HG03103 (cell line): Measurements from ENCODE around the gene TMEM220.
"Not testable (repeated sequence)": the region's sequence is repeated elsewhere in the genome, so short reads cannot be mapped to it uniquely, and the experiment has no call there.

ENCODE experiments used
- ATAC-seq: cut with Tn5 transposase; IDR thresholded peaks from one replicate; pipeline ENCODE4 v1.9.1; 2021; ENCODE audit warnings: low read depth; ENCODE audit not compliant: unreplicated experiment

The TMEM220 gene

DNA sequence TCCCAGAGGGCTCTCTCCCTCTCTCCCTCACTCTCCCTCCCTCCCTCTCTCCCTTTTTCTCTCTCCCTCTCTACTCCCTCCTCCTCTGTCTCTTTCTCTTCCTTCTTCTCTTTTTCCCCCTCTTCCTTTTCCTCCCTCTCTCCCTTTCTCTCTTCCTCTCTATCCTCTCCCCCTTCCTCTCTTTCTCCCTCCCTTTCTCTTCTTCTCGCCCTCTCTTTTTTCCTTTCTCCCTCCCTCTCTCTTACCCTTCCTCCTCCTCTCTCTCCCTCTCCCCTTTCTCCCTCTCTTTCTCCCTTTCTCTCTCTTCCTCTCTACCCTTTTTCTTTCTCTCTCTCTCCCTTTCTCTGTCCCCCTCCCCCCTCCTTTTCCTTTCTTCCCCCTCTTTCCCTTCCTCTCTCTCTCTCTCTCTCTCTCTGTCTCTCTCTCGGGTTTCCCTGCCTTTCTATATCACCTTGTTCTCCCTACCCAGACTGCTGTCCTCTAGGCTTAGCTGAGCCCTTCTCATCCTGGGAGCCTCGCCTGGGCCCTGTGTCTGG, 25.8 kb upstream of the TMEM220 start:
- no peak for ATAC-seq

DNA sequence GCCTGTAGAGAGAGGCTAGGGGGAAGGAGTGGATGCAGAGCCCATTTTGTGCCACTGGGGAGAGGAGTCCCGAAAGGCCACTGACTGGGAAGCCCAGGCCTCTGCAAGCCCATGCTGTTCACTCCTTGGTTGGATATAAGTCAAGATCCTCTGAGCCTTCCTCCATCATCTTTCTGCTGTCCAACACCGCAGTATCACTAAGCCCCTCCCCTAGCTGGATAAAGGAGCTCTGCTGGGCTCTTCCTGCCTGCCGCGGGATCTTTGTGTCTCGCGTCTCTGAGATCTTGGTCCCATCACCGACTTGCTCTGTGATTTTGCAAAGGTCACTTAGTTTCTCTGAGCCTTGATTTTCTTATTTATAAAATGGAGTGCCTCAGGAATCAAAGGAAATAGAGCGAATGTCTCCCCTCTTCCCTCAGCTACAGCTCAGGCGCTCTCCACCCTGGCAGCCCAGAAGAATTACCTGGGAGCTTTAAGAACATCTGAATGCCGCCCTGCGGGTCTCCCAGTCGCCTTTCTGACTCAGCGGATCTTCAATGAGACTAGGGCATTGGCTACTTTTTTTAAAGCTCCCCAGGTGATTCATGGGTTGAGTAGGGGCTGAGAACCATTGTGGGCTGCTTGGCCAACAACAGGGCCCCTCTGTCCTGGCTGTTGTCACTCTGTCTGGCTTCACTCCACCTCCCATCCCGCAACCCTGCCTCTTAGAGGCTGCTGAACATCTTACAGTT, 25.2 kb upstream of the TMEM220 start:
- ATAC-seq = no peak

DNA sequence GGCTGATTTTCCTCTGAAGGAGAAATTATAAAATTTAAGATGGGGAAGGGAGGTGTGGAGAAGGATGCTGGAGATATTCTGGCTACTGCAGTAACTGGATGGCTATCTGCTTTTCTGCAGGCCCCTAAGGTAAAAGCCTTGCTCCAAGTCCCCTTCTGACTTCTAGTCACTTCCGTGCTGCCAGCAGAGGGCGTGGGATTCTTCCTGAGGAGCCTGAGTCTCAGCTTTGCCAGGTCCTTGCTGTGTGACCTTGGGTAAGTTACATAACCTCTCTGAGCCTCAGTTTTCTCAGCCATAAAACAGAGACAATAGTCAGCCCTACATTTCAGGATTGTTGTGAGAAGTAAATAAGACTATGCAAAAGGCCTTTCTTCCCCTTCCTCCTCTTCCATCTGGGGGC, 24.3 kb upstream of the TMEM220 start:
- ATAC-seq = no peak

DNA sequence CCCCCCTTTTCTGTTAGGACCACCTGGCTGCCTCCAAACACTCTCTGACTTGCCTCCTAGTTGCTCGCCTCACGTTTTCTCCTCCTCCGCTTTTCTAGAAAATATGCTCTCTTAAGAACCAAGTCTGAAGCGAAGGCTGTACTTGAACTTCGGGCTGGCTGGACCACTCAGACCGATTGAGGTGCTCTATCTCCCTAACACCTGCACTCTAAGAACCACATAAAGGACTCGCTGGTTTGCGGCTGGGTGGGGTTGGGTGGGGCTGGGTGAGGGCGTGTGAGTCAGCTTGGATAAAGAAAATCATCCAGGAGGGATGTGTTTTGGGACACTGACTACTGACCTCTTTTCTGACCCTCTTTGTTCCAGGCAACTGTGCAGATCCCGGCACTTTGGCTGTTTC, 22.9 kb upstream of the TMEM220 start:
- ATAC-seq = no peak

DNA sequence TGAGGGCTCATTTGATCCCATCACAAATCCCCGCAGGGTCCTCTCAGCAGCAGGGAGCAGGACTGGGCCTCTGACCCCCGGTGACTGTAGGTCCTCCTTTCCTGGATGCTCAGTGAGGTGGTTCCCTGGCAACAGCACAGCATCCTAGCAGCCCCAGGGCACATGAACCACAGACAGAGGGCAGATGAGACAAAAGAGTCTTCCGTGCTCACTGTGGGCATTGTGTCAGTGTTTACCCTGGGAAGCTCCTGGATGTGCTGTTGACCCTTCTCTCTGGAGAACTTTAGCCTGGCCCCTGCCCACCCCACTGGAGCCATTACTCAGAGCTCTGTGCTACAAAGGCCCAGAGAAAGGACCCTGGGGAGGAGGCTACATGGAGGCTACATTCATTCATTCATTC, 21.7 kb upstream of the TMEM220 start:
- no peak for ATAC-seq

DNA sequence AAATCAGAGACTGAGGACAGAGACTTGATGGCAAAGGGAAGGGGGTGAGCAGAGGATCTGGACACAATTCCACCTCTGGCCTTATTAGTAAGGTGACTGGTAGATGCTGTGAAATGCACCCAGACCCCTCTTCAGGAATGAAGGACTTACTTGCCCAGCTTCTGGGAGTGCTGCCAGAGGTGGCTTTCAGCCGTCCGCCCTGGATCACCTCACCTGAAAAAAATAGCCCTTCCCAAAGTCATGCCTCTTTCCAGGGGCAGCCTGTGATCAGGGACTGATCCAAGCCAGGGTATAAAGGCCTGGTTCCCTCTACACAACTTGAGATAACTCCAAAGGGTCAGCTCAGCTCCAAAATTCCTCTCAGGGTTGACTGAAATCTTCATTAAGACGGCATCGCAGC, 20.4 kb upstream of the TMEM220 start:
- no peak for ATAC-seq

DNA sequence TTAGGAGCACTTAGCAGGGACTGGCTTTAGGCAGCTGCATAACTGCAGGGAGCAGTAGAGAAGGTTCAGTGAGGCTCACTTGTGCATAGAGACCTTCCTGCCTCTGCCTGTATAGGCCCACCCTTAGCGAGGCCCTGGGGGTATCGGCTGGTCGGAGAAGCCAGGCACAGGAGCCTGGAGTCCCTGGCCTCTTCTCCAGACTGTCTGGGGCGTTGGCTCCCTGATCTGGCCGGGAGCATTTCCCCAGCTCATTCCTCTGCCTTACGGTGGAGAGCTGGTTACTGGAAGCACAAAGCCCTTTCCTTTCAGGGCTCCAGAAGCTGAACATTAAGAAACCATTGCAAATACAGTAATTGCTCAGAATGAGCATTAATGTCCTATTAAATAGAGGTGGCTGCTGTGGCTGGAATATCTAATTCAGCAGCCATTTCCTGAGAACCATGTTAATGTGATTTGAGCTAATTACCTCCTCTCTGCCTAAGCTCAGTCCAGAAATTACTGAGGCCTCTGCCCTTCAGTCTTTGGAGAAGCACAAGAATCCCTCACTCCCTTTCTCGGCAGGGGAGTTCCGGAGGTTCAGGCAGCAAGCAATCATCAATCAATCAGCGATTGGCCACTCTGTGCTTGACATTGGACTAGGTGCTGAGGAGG, 18.8 kb upstream of the TMEM220 start:
- ATAC-seq = no peak

DNA sequence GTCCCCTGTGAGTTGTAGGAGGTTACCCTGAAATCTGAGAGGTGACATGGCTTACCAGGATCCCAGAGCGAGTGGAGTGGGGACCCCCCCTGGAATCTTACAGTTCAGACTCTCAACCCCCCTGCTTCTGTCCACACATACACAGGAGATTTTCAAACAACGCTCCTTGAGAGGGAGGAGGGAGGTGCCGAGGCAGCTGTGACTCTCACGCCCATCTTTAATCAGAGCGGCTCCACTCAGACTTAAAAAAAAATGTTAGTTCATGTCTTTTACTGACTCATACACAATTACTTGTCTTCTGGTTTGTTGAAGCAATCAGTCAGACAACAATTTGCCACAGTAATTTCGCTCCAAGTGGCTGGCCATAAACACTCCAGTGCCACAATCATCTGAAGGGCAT, 15.4 kb upstream of the TMEM220 start:
- no peak for ATAC-seq

DNA sequence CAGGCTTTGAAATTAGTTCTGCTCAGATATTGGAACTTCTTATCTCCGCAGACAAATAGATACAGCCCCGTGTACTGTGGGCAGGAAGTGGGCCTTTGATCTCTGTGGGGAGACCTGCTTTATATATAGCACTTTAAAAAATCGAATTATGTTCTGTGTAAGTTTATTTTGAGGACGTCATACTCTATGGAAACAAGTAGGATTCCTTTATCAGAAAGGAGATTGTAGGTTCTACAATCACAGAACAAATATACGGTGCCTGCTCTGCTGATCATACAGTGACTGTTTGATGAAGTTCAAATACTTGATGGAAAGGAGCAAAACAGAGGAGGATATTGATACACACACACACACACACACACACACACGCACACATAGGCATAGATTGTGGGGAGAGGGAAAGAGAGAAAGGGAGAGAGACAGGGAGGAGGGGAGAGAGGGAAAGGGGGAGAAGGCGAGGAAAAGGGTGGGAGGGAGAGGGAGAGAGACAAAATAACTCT, 14.7 kb upstream of the TMEM220 start:
- ATAC-seq = no peak

DNA sequence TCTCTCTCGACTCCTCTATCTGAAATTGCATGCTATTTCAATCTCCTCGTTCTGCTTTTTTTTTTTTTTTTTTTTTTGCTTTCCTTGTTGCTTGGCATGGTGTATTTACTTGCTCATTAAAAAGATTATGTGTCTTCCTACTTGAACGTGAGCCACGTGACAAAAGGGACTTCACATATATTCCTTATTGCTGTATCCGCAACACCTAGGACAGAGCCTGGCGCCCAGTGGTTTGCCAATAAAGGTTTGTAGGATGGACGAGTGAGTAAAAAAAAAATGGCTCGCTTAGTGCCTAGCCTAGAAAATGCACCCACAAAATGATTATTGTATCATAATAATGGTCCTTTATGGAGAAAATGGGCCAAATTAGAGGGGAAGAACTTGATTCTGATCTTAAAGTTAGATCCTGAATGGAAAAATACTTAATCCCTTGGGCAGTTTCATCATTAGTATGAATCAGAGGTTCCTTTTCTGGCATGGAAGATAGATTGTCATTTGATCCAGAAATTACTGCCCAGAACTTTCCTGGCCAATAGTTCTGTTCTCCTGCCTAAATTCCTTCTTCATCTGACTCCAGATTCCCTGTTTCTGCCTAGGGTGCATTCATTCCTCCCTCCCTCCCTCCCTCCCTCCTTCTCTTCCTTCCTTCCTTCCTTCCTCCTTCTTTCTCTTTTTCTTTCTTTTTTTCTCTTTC, 13.6 kb upstream of the TMEM220 start:
- ATAC-seq = no peak

DNA sequence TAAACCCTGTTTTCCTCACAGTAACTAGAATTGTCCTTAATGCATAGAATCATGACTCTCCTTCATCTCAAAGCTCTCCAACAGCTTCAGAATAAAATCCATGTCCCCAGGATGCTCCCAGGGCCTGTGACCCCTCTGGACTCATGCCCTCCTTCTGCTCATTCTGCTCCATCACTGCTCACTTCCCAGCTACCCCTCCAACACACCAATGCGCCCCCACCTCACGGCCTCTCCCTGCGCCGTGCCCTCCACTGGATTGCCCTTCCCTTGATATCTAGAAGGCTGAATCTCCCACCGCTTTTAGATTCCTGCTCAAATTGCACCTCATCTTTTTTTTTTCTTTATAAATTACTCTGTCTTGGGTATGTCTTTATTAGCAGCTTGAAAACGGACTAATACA, 12.6 kb upstream of the TMEM220 start:
- ATAC-seq = no peak

DNA sequence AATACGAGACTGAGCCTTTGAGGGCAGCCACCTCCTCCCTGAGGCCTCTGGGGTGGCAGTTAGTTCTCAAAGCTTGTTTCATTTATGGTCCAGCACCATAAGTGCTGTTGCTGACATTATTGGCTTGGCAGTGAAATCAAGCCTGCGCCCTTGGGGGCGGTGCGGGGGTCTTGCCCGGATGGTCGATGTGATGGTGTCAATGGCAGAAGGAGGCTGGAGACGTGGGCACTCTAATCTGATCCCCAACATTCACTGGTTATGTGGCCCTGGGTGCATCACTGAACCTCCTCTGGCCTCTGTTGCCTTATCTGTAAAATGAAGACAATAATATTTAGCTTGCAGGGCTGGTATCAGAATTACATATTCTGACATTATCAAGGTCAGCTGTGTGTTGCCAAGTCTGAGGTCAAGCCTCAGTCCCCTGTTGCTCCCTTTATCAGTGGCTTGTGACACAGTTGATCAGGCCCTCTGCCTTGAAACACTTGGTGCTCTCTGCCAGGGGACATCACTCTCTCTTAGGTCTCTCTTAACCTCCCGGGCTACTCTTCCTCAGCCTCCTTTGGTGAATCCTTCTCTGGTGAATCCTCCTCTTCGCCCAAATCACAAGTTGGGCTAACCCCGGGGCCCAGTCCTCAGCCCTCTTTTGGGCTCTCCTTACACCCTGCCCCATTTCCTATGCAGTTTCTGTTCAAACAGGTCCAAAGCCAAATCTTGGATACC, 11.8 kb upstream of the TMEM220 start:
- ATAC-seq = no peak

DNA sequence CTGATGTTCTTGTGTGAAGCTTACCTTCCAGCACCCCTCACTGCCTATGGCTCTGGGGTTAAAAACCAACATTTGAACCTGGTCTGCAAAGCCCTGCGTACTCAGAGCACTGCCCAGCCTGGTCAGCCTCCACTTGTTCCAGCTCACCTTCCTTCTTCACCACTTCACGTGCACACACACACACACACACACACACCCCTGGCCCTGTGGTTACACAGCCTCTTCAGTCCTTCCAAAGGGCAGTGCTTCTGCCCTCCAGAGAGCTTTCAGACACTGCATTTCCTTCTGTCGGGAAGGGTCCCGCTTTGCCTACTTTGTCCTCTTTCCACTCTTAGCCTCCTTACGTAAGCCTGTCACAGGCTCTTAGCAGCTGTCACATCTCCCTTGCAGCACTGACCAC, 9.6 kb upstream of the TMEM220 start:
- no peak for ATAC-seq

DNA sequence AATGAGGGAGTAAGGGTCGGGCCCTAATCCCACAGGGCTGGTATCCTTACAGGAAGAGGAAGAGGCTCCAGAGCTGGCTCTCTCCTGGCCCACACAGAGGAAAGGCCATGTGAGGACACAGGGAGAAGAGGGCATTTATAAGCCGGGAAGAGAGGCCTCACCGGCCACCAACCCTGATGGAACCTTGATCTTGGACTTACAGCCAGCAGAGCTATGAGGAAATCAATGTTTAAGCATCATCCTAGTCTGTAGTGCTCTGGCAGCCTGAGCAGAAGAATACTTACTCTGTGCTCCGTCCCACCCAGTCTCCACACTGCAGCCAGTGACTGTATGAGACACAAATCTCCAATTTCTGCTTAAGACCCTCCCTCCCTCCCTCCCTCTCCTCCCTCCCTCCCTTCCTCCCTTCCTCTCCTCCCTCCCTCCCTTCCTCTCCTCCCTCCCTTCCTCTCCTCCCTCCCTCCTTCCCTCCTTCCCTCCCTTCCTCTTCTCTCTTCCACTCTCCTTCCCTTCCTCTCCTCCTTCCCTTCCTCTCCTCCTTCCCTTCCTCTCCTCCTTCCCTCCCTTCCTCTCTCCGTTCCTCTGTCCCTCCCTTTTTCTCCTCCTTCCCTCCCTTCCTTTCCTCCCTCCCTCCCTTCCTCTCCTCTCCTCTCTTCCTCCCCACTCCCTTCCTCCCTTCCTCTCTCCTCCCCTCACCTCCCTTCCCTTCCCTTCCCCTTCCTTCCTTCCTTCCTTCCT, 8.9 kb upstream of the TMEM220 start:
- ATAC-seq = no peak

DNA sequence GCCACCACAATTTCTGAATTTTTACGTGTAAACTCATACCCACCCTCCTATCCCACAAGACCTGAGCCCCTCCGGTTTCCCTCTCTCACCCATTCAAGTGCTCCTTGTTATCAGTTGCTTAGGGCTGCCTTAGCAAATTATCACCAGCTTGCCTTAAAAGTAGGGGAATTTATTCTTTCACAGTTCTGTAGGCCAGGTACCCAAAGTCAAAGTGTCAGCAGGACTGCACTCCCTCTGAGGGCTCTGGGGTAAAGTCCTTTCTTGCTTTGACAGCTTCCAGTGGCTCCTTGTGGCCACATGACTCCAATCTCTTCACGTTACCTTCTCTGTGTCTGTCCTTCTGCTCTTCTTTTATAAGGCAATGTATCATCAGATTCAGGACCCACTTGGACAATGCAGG, 7.9 kb upstream of the TMEM220 start:
- no peak for ATAC-seq

DNA sequence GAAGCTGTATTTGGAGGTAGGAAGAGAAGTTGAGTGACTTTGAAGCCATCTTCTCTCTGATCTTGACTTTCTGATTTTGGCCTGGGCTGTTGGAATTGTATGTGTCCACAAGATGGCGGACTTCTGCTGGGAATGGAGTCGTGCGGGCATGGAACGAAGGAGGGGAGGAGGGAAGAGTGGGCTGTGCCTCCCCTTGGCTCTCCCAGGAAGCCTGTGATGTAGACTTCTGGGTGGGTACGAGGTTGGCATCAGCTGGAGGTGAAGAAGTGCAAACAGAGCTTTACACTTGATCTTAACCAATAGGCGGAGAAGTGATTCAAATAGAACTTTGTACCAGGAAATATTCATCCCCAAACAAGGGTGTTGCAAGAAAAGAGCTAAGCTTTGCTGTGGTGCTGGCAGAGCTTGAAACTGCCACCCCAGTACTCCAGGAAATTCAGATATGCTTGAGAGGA, 7.4 kb upstream of the TMEM220 start:
- no peak for ATAC-seq

DNA sequence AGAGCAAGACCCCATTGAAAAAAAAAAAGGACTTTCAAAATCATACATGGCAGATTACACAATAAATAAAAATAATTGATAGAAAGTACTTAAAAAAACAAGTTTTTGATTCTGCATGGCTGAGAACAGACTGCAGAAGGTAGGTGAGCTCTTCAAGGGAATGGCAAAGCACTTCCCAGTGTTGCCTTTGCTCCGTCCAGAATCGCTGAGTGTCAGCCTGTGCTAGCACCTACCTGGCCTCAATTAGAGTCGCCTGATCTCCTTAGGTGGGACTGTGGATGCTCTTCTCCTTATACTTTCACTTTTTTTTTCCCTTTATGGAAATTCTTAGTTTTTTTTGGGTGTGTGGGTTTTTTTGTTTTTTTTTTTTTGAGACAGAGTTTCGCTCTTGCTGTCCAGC, 6.0 kb upstream of the TMEM220 start:
- ATAC-seq = no peak

DNA sequence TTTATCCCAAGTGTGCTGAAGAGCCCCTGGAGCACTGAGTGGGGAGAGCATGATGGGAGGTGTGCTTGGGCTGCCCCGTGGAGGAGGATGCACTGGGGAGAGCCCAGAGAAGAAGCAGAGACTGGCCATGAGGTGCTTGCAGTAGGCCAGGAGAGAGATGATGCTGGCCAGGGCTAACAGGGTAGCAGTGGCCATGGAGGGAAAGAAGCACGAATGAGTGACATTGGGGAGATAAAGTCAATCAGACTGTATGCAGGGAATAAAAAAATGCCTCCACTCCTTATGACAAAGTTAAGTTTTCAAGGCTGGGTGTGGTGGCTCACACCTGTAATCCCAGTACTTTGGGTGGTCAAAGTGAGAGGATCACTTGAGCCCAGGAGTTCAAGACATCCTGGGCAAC, 5.4 kb upstream of the TMEM220 start:
- ATAC-seq = no peak

DNA sequence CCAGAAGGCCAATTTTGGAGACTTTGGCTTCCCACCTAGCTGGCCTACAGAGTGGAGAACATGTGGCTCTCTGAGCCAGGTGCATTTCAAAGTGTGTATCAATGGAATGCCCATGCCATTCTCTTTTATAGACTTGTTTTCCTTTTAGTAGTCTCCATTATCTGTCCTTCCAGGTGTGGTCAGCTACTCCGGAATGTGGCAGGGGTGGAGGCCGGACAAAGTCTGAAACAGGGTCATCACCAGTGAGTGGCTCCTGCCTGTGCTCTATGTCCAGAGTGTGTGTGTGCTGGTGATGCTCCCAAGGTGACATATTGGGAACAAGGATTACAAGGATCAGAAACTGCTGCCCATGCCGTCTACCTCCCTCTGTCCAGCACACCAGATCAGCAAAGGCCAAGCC, 3.8 kb upstream of the TMEM220 start:
- ATAC-seq = no peak

DNA sequence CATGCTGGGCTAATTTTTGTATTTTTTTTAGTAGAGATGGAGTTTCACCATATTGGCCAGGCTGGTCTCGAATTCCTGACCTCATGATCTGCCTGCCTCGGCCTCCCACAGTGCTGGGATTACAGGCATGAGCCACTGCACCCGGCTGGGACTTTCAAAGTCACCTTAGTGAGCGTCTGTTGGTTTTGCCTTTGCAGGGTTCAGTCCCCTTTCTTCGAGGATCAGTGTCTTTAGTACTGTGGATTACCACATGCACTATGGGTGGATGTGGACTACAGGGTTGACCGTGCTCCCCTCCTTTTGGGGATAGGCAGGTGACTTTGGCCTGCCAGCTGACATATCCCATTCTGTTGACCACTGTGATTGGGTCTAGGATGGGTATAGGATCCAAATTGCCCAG, 2.3 kb upstream of the TMEM220 start:
- ATAC-seq = not testable (repeated sequence)
